ENCODE measurements around the gene PLEKHG1. TPM values are rescaled to one million over a fixed set of nuclear protein-coding genes. Genes with fewer than 3 reads are reported as not detected.

PLEKHG1 gene
- polyA plus RNA-seq, 2 of the 4 experiments (the other 2 are of a cell fraction) = 0.17 to 0.93 TPM

- no peak overlapping the region for H3K4me2 ChIP-seq
- ChIA-PET POLR2A (no interaction called here), CTCF (interaction anchor here (0.6 kb wide), 1 partner anchor 295 kb away, joined by 5 read pairs; no protein-coding TSS in a partner anchor)
- no peaks in the 10 kb centered on the region for H3K9me3 ChIP-seq
- H3K4me1 ChIP-seq = no peaks in the 10 kb centered on the region
- no peak for FAIRE-seq
- H3K4me3 ChIP-seq = no peak overlapping the region
- TF ChIP-seq, protein P1, sequence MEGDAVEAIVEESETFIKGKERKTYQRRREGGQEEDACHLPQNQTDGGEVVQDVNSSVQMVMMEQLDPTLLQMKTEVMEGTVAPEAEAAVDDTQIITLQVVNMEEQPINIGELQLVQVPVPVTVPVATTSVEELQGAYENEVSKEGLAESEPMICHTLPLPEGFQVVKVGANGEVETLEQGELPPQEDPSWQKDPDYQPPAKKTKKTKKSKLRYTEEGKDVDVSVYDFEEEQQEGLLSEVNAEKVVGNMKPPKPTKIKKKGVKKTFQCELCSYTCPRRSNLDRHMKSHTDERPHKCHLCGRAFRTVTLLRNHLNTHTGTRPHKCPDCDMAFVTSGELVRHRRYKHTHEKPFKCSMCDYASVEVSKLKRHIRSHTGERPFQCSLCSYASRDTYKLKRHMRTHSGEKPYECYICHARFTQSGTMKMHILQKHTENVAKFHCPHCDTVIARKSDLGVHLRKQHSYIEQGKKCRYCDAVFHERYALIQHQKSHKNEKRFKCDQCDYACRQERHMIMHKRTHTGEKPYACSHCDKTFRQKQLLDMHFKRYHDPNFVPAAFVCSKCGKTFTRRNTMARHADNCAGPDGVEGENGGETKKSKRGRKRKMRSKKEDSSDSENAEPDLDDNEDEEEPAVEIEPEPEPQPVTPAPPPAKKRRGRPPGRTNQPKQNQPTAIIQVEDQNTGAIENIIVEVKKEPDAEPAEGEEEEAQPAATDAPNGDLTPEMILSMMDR (IDR thresholded peaks at IDR 0.05) = no peak
- TF ChIP-seq CHD4 (IDR thresholded peaks at IDR 0.05; ENCODE audit: borderline replicate concordance) (no peak), EHF (CRISPR knock-in tag; IDR thresholded peaks at IDR 0.05) (no peak), JUNB (IDR thresholded peaks at IDR 0.05) (no peak), HES2 (IDR thresholded peaks at IDR 0.05) (no peak), SREBF2 (IDR thresholded peaks at IDR 0.05) (no peak), BCL3 (IDR thresholded peaks at IDR 0.05) (no peak), MAX (IDR thresholded peaks at IDR 0.05) (no peak), MAFK (IDR thresholded peaks at IDR 0.05; ENCODE audit: partially characterized antibody) (no peak), FOXS1 (CRISPR knock-in tag; IDR thresholded peaks at IDR 0.05) (no peak), CBX8 (IDR thresholded peaks at IDR 0.05) (no peak), NFE2L2 (conservative IDR thresholded peaks at IDR 0.05; ENCODE audit: low read length) (no peak), ZSCAN20 (CRISPR knock-in tag; IDR thresholded peaks at IDR 0.05) (no peak)
- TF ChIP-seq, protein P2, sequence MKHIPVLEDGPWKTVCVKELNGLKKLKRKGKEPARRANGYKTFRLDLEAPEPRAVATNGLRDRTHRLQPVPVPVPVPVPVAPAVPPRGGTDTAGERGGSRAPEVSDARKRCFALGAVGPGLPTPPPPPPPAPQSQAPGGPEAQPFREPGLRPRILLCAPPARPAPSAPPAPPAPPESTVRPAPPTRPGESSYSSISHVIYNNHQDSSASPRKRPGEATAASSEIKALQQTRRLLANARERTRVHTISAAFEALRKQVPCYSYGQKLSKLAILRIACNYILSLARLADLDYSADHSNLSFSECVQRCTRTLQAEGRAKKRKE (CRISPR knock-in tag; IDR thresholded peaks at IDR 0.05; ENCODE audit: low read depth) = no peak
- no peak for DNase-seq (ENCODE audit: low read depth in 1 of 2, low spot score in 1 of 2)
- no peak for ATAC-seq
- 59% methylated on average over 6 of the region's 6 CpGs for WGBS (ENCODE audit: missing lambda C conversion rate)
- H3K27ac ChIP-seq = no peak overlapping the region
These were observed 18.1 kb downstream of the PLEKHG1 start for GRCh38 chr6:150617496-150618460.

DNA sequence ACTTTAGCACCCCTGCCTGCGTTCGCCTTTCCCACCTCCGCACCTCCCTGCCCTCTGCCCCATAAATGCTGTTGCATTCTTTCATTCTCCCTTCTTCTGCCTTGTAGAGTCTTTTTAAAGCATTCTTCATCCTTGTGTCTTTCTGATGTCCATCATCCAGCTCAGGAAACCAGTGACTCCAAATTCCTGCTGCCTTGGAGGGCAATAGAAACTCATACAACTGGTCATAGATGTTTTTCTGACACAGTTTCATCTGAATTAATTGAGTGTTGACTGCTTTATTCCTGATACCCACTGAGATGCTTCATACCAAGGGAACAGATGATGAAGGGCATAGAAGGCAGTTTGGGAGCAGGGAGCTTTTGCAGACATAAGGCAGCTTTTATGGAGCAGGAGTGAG, 19.6 kb downstream of the PLEKHG1 start:
- DNase-seq (ENCODE audit: low read depth in 1 of 2, low spot score in 1 of 2) = no peak
- CTCF ChIA-PET = no interaction called here
- 63% methylated on average over 3 of the region's 3 CpGs for WGBS (ENCODE audit: missing lambda C conversion rate)
- ATAC-seq = no peak
- H3K4me2 ChIP-seq = no peak overlapping the region
- H3K9me3 ChIP-seq = no peaks in the 10 kb centered on the region
- no peak overlapping the region for H3K27ac ChIP-seq
- no peak overlapping the region for H3K4me3 ChIP-seq
- POLR2A ChIA-PET = no interaction called here
- no peak for FAIRE-seq
- H3K4me1 ChIP-seq = no peaks in the 10 kb centered on the region
- no peak for TF ChIP-seq SREBF2 (IDR thresholded peaks at IDR 0.05)

GRCh38 chr6:150620244-150620643, 20.6 kb downstream of the PLEKHG1 start:
- WGBS (ENCODE audit: missing lambda C conversion rate) = 16% methylated on average over 3 of the region's 3 CpGs
- no peak for TF ChIP-seq FOSL2 (IDR thresholded peaks at IDR 0.05)
- no peak for TF ChIP-seq FOSL2 (CRISPR knock-in tag; IDR thresholded peaks at IDR 0.05)
- no peak for TF ChIP-seq CEBPB (IDR thresholded peaks at IDR 0.05)
- no peak for TF ChIP-seq E2F6 (IDR thresholded peaks at IDR 0.05; ENCODE audit: borderline replicate concordance, low read depth)
- TF ChIP-seq NPAS2 (CRISPR knock-in tag; IDR thresholded peaks at IDR 0.05; ENCODE audit: borderline replicate concordance) = no peak
- TF ChIP-seq RAD21 (conservative IDR thresholded peaks at IDR 0.05 in 1 of 2, IDR thresholded peaks at IDR 0.05 in 1 of 2) = no peak
- TF ChIP-seq, protein P1 (IDR thresholded peaks at IDR 0.05) = no peak
- no peak for TF ChIP-seq ZC3H11A (IDR thresholded peaks at IDR 0.05)
- no peak for TF ChIP-seq RFX5 (IDR thresholded peaks at IDR 0.05)
- no peak for TF ChIP-seq FOSB (CRISPR knock-in tag; IDR thresholded peaks at IDR 0.05)
- TF ChIP-seq, protein P3, sequence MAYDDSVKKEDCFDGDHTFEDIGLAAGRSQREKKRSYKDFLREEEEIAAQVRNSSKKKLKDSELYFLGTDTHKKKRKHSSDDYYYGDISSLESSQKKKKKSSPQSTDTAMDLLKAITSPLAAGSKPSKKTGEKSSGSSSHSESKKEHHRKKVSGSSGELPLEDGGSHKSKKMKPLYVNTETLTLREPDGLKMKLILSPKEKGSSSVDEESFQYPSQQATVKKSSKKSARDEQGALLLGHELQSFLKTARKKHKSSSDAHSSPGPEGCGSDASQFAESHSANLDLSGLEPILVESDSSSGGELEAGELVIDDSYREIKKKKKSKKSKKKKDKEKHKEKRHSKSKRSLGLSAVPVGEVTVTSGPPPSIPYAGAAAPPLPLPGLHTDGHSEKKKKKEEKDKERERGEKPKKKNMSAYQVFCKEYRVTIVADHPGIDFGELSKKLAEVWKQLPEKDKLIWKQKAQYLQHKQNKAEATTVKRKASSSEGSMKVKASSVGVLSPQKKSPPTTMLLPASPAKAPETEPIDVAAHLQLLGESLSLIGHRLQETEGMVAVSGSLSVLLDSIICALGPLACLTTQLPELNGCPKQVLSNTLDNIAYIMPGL (CRISPR knock-in tag; IDR thresholded peaks at IDR 0.05; ENCODE audit: borderline replicate concordance) = no peak

More at GRCh38 chr6:150620244-150620643, 20.6 kb downstream of the PLEKHG1 start:
- no peak overlapping the region for H3K4me2 ChIP-seq
- FAIRE-seq (no peak), ATAC-seq (no peak), DNase-seq (ENCODE audit: low read depth in 1 of 2, low spot score in 1 of 2) (no peak)
- no peak overlapping the region for H3K27ac ChIP-seq
- no peaks in the 10 kb centered on the region for H3K9me3 ChIP-seq
- CTCF ChIA-PET = no interaction called here
- no peak overlapping the region for H3K4me3 ChIP-seq
- POLR2A ChIA-PET = no interaction called here
- H3K4me1 ChIP-seq = no peaks in the 10 kb centered on the region
